Activated CD4-positive, alpha-beta T cell treated with anti-CD3 and anti-CD28 coated beads, Interleukin-2, amount 10 ng/mL, durations not matched to agents 7 days and 5 days (primary cell): ENCODE measurements around the gene PLA2G2D. TPM values are rescaled to one million over a fixed set of nuclear protein-coding genes. Genes with fewer than 3 reads are reported as not detected.

ENCODE experiments used
- CTCF ChIA-PET: fragments of 350-600 bp; sonication (Branson Sonifier 250); formaldehyde crosslinking; loops from one replicate; lab custom pipeline; 2021; ENCODE audit warnings: antibody characterized with exemption; lab: Charles Lee
- POLR2A ChIA-PET: fragments of 350-600 bp; sonication (Branson Sonifier 250); formaldehyde crosslinking; loops from one replicate; lab custom pipeline; 2021; ENCODE audit warnings: antibody characterized with exemption; lab: Charles Lee
- DNase-seq: peaks from one replicate; pipeline ENCODE4 v3.0.0-alpha.2; 2020
- H3K27ac Mint-ChIP-seq: one replicate; pipeline ENCODE4 v1.8.0; 2021; ENCODE audit warnings: mild to moderate bottlenecking, moderate library complexity, mixed read lengths
- H3K27me3 Mint-ChIP-seq: one replicate; pipeline ENCODE4 v1.8.0; 2021; ENCODE audit warnings: mixed read lengths
- H3K36me3 Mint-ChIP-seq: one replicate; pipeline ENCODE4 v1.8.0; 2021; ENCODE audit warnings: low read depth, mixed read lengths
- H3K4me1 Mint-ChIP-seq: one replicate; pipeline ENCODE4 v1.8.0; 2021; ENCODE audit warnings: mixed read lengths
- H3K4me3 Mint-ChIP-seq: one replicate; pipeline ENCODE4 v1.8.0; 2021; ENCODE audit warnings: mild to moderate bottlenecking, moderate library complexity, mixed read lengths
- H3K9me3 Mint-ChIP-seq: one replicate; pipeline ENCODE4 v1.8.0; 2021; ENCODE audit warnings: mixed read lengths
- total RNA-seq, 2 experiments: library from RNA; stranded (reverse); gene quantifications; one replicate each; pipeline ENCODE4 v1.2.3, GENCODE V29; 2021

Gene PLA2G2D
- total RNA-seq, 2 experiments from 2014 or later: not detected

DNA sequence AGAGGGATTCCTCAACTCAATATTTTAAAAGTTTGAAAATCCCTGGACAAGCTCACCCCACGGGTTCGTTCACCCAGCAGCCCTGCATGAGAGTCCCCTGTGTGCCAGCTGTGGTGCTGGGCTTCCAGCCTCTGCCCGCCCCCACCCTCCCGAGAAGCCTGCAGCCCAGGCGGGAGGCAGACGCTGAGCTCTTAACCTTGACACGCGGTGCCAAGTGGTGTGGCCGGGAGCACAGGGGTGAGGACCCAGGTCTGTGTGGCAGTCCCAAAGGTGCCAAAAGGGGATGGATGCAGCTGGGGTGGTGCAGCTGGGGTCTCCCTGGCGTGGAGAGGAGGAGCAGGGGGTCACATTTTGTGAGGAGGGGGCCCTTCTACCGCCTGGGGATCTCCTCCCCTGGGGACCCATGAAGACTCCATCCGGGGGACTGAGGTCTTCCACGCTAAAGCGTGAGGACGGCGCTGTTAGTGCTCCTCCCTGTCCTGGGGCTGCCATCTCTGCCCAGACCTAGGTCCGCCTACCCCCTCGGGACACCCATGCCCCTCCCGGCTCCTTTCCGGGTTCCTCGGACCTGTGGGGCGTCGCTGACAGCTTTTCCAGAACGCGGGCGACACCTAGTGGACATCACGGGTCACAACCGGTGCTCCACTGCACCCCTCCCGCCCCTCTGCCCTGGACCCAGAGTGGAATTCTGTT, 32.7 kb upstream of the PLA2G2D start:
- Mint-ChIP-seq H3K4me1 (peaks cover 21% of the 10 kb centered on the region), H3K27ac (peak overlapping the region; percentile 48), H3K27me3 (no peaks in the 10 kb centered on the region), H3K9me3 (no peaks in the 10 kb centered on the region), H3K36me3 (no peaks in the 10 kb centered on the region), H3K4me3 (peak overlapping the region; percentile 62)
- ChIA-PET CTCF (interaction anchor here (0.6 to 3.0 kb wide), 13 partner anchors 11 to 1513 kb away, joined by 3 to 22 read pairs (median 4); partner anchors contain the start of gene OTUD3), POLR2A (interaction anchor here (0.6 kb wide), 1 partner anchor 31 kb away, joined by 3 read pairs; no protein-coding TSS in a partner anchor)
- peak; percentile 83 for DNase-seq

DNA sequence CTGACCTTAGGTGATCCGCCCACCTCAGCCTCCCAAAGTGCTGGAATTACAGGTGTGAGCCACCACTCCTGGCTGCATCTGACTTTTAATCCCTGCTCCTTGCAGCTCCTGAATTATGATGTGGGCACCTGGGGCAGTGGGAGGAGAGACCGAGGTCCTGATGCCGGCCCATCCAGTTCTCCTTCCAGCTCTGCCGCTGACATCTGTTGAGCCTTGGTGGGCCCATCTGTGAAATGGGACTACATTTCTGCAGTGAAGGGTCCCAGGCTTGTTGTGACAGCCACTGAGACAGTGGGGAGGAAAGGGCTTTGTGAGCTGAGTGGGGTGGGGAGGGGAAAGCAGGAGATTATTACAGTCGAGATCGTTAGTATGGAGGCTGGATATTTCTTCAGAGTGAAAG, 31.6 kb upstream of the PLA2G2D start:
- H3K4me3 Mint-ChIP-seq: no peak overlapping the region

DNA sequence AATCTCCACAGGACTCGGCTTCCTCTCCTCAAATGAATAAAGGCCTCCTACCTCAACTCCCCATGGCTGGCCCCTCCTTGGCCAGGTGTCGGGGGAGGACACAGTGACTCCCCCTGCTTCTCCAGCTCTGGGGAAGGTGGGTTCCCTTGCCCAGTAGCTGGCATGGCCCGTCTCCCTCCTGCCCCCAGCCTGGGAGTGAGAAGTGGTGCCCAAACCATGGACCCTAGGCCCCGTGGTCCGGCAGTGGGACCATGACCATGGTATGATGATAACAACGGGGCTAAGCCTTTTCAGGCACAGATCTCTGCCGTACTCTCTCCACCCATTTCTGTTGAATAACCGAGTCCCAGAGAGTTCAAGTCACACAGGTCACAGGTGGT, 31.0 kb upstream of the PLA2G2D start:
- no peak for DNase-seq
- no peaks in the 10 kb centered on the region for H3K9me3 Mint-ChIP-seq
- no peak overlapping the region for H3K27ac Mint-ChIP-seq
- ChIA-PET CTCF (interaction anchor here (1.5 kb wide), 1 partner anchor 225 kb away, joined by 4 read pairs; no protein-coding TSS in a partner anchor), POLR2A (no interaction called here)
- H3K4me3 Mint-ChIP-seq: no peak overlapping the region
- no peaks in the 10 kb centered on the region for H3K27me3 Mint-ChIP-seq
- H3K4me1 Mint-ChIP-seq: peaks cover 21% of the 10 kb centered on the region
- no peaks in the 10 kb centered on the region for H3K36me3 Mint-ChIP-seq

More for the DNA sequence above, 31.6 kb upstream of the PLA2G2D start:
- POLR2A ChIA-PET: no interaction called here
- no peak for DNase-seq
- peaks cover 21% of the 10 kb centered on the region for H3K4me1 Mint-ChIP-seq
- CTCF ChIA-PET: interaction anchor here (1.0 to 3.0 kb wide), 4 partner anchors 12 to 229 kb away, joined by 3 to 22 read pairs (median 4); no protein-coding TSS in a partner anchor
- H3K27me3 Mint-ChIP-seq: no peaks in the 10 kb centered on the region
- no peaks in the 10 kb centered on the region for H3K9me3 Mint-ChIP-seq
- no peaks in the 10 kb centered on the region for H3K36me3 Mint-ChIP-seq
- H3K27ac Mint-ChIP-seq: no peak overlapping the region

DNA sequence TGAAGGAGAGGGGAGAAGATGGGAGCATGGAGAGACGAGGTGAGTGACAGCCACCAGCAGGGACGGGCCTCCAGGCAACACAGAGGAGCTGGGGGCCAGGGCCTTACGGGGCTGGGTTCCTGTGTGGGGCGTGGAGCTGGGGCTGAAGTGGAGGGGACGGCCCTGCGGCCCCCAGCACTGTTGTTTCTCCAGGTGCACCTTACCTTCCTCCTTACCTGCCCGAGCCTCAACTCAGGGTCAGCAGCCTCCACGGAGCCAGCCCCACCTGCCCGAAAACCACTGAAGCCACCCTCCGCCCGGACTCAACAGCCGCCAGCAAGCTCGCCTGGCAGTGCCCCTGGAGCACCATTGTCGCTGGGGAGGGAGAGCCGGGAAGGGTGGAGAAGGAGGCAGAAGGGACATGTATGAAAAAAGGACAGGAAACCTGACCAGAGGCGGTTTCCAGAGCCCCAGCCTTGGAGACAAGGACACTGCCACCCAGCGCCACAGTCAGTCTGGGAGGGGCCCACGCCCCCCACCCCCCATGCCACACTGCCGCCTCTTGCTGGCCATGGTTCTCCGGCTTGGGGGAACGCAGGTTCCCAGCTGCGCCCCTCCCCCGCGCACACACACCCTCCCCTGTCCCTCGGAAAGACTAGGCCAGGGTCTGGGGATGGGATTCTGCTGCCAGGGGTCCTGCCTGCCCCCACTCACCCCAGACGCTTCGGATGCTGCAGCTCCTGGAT, 30.4 kb upstream of the PLA2G2D start:
- CTCF ChIA-PET: interaction anchor here (1.3 kb wide), 1 partner anchor 267 kb away, joined by 3 read pairs; the partner anchor contains the start of gene OTUD3
- Mint-ChIP-seq H3K9me3 (no peaks in the 10 kb centered on the region), H3K27me3 (no peaks in the 10 kb centered on the region), H3K27ac (no peak overlapping the region), H3K36me3 (no peaks in the 10 kb centered on the region), H3K4me3 (no peak overlapping the region), H3K4me1 (peaks cover 19% of the 10 kb centered on the region)
- POLR2A ChIA-PET: no interaction called here
- no peak for DNase-seq

DNA sequence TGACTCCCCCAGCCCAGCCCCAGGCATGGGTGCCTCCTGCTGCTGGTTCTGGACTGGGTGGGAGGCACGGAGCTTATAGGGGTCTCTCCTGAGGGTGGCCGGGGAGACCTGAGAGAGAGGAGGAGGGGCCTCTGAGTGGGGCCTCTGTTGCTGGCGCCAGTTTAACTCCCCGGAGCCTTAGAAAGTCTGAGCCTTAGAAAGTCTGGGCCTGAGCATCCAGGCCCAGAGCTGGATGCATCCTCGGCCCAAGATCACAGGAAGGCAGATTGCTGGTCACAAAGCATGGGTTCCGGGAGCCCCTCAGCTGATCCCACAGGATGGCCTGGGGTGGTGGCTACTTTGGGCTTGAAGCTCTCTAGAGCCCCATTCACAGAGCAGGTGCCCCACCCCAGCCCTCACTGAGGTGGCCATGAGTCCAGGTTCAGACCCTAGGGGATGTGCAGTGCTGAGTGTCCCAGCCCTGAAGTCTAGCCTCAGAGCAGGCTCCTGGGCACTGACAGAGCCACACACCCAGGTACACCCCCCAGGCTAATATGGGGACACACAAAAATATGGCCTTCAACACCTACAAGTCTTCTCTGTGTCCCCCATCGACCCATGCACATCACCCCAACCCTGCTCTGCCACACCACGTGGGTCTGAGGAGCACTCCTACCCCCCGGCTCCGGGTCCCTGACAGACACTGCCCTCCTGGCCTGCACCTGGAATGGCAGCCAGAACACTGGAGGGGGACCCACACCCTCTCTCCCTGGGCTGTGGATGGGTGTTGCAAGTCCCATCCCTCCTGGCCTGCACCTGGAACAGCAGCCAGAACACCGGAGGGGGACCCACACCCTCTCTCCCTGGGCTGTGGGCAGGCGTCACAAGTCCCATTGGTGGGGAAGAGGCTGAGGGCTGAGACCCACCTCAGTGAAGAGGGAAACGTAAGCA, 29.5 kb upstream of the PLA2G2D start:
- H3K36me3 Mint-ChIP-seq: no peaks in the 10 kb centered on the region
- no peak overlapping the region for H3K4me3 Mint-ChIP-seq
- H3K9me3 Mint-ChIP-seq: no peaks in the 10 kb centered on the region
- DNase-seq: no peak
- H3K4me1 Mint-ChIP-seq: peaks cover 10% of the 10 kb centered on the region
- POLR2A ChIA-PET: no interaction called here
- H3K27me3 Mint-ChIP-seq: no peaks in the 10 kb centered on the region
- H3K27ac Mint-ChIP-seq: no peak overlapping the region
- CTCF ChIA-PET: interaction anchor here (1.2 to 1.3 kb wide), 2 partner anchors 174 to 267 kb away, joined by 3 read pairs; partner anchors contain the start of gene OTUD3

DNA sequence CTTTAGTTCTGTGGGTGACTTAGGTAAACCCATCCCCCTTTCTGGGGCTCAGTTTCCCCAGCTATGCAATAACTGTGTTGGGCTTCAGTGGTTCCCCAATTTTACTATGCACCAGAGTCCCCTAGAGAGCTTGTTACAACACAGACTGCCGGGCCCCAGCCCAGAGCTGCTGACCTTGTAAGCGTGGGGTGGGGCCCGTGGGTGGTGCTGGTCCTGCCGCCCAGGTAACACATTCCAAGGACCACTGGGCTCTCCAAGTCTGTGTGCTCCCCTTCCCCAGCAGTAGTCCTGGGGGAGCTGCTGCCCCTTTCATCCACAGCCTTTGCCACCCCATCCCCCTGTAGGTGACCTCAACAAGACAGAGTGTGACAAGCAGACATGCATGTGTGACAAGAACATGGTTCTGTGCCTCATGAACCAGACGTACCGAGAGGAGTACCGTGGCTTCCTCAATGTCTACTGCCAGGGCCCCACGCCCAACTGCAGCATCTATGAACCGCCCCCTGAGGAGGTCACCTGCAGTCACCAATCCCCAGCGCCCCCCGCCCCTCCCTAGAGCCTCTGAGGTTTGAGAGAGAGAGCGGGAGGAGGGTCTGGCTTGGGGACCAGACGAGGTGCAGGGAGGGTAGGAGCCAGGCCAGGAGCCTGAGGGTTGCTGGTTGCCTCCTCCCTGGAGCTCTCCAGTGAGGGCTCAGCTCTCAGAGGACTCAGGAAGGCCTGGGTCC, 28.7 kb upstream of the PLA2G2D start:
- POLR2A ChIA-PET: no interaction called here
- CTCF ChIA-PET: interaction anchor here (1.2 kb wide), 1 partner anchor 173 kb away, joined by 3 read pairs; no protein-coding TSS in a partner anchor
- H3K36me3 Mint-ChIP-seq: no peaks in the 10 kb centered on the region
- peaks cover 8% of the 10 kb centered on the region for H3K4me1 Mint-ChIP-seq
- no peak overlapping the region for H3K27ac Mint-ChIP-seq
- no peaks in the 10 kb centered on the region for H3K9me3 Mint-ChIP-seq
- H3K4me3 Mint-ChIP-seq: no peak overlapping the region
- no peak for DNase-seq
- H3K27me3 Mint-ChIP-seq: no peaks in the 10 kb centered on the region

DNA sequence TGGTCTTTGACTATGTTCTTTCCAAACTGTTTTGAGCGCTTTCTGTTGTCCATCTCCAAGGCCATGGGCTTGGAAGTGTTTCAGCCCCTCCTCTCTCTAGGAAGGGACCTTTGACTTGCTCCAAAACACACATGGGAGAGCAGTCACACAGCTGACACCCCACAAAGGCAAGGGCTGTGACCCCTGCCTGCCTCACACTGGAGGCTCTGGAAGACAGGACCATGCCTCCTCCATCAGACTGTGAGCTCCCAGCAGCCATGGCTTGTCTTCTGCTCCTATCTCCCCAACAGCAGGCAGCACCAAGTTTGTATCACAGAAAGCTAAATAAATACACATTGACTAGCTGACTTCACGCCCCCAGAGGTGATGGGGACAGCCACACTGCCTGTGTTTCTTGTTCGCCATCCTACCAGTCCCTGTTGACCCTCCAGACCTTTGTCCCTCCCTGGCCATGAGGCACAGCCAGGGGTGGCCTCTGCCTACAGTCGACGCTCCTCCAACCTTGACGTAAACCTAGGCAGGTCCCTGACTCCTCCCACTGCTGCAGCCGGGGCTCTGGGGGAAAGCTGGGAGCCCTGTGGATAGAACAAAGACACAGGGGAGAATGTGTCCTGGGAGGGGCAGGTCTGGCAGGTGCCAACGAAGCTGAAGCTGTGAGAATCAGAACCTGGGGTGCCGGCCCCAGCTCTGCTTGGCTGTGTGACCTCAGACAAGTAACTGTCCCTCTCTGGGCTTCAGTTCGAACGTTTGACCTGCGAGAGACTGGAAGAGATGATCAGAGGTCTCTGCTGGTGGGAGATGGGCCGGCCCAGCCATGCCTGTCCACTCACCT, 24.6 kb upstream of the PLA2G2D start:
- ChIA-PET CTCF (no interaction called here), POLR2A (no interaction called here)
- Mint-ChIP-seq H3K27ac (no peak overlapping the region), H3K4me3 (no peak overlapping the region), H3K9me3 (no peaks in the 10 kb centered on the region), H3K36me3 (no peaks in the 10 kb centered on the region), H3K4me1 (no peaks in the 10 kb centered on the region), H3K27me3 (no peaks in the 10 kb centered on the region)
- no peak for DNase-seq

DNA sequence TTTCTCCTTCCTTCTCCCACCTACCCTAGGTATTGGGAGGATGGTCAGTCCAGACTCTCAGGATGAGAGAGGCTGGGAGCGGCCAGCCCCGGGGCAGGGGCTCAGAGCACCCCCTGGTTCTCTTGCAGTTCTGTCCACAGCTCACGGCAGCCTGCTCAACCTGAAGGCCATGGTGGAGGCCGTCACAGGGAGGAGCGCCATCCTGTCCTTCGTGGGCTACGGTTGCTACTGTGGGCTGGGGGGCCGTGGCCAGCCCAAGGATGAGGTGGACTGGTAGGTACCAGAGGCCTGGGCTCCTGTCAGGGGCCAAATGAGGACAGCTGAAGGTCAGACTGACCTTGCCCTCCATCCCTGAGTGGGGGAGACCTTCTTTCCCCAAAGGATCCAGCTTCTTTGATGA, 24.0 kb upstream of the PLA2G2D start:
- H3K36me3 Mint-ChIP-seq: no peaks in the 10 kb centered on the region
- ChIA-PET CTCF (no interaction called here), POLR2A (no interaction called here)
- no peaks in the 10 kb centered on the region for H3K4me1 Mint-ChIP-seq
- H3K9me3 Mint-ChIP-seq: no peaks in the 10 kb centered on the region
- DNase-seq: no peak
- no peak overlapping the region for H3K27ac Mint-ChIP-seq
- H3K27me3 Mint-ChIP-seq: no peaks in the 10 kb centered on the region
- H3K4me3 Mint-ChIP-seq: no peak overlapping the region

DNA sequence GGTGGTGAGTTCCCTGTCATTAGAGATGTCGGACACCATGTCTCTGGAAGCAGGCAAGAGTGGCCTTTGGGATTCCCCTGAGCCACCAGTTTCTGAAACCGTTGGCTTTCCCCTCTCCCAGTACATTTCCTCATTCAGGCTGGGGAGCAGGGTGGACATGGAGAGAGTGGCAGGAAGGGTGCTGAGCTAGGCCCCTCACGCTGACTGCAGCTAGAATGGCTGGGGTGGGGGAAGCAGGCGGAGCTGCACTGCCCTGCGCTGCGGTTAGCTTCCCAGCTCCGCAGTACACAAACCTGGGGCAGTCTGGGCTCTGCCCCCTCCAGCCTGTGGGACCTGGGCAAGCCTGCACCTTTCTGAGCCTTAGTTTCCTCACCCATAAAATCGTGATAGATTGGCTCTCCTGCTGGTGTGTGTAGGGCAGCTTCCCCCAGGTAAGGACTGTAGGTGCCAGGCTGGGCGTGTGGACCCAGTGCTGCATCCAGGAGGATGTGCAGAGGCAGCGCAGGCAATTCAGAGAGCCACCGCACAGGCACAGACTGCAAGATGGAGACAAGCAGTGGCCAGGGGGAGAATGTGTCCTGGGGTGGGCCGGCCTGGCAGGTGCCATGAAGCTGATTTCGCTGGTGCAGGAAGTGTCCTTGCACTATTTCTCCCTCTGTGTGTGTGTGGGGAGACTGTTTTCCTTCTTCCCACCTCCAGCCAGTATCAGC, 22.8 kb upstream of the PLA2G2D start:
- H3K27me3 Mint-ChIP-seq: no peaks in the 10 kb centered on the region
- no peaks in the 10 kb centered on the region for H3K4me1 Mint-ChIP-seq
- H3K27ac Mint-ChIP-seq: no peak overlapping the region
- no peak overlapping the region for H3K4me3 Mint-ChIP-seq
- no peaks in the 10 kb centered on the region for H3K9me3 Mint-ChIP-seq
- no peak for DNase-seq
- H3K36me3 Mint-ChIP-seq: no peaks in the 10 kb centered on the region
- CTCF ChIA-PET: no interaction called here
- POLR2A ChIA-PET: no interaction called here

DNA sequence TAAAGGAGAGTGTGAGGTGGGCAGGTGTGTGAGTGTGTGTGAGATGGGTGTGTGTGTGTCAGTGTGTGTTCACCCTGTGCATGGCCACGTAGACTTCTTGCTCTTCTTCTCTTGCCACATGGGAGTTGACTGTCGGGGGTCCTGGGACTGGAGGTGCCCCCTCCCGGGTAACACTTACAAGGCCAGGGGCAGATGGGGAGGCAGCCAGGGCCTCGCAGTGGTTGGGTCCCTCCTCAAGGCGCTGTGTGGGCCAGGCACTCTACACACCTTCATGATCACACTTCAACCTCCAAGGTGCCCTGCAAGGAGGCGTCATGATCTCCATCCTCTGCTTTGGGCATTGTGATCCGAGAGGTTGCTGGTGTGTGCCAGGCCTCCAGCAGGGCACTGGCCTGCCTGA, 22.1 kb upstream of the PLA2G2D start:
- no peak for DNase-seq
- no peak overlapping the region for H3K4me3 Mint-ChIP-seq
- H3K27ac Mint-ChIP-seq: no peak overlapping the region
- no peaks in the 10 kb centered on the region for H3K9me3 Mint-ChIP-seq
- no peaks in the 10 kb centered on the region for H3K27me3 Mint-ChIP-seq
- no peaks in the 10 kb centered on the region for H3K4me1 Mint-ChIP-seq
- ChIA-PET POLR2A (no interaction called here), CTCF (no interaction called here)
- no peaks in the 10 kb centered on the region for H3K36me3 Mint-ChIP-seq

DNA sequence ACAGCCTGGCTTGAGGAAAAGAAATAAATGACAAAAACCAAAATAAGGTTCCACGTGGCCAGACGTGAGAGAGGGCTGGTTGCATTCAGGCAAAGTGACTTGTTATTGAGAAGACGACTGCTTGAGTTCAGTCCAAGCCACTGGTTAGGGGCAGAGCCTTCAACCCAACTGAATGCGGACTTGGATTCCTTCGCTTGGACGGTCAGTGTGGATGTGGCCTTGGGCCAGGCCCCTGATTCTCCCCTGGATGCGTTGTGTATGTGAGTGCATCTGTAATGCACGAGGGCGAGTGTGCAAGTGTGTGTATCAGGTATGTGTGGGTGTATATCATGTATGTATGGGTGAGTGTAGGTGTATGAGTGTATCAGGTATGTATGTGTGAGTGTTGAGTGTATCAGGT, 21.7 kb upstream of the PLA2G2D start:
- H3K27me3 Mint-ChIP-seq: peaks cover 3% of the 10 kb centered on the region
- H3K4me1 Mint-ChIP-seq: no peaks in the 10 kb centered on the region
- no peaks in the 10 kb centered on the region for H3K9me3 Mint-ChIP-seq
- ChIA-PET CTCF (no interaction called here), POLR2A (no interaction called here)
- no peak overlapping the region for H3K27ac Mint-ChIP-seq
- DNase-seq: no peak
- H3K4me3 Mint-ChIP-seq: no peak overlapping the region
- H3K36me3 Mint-ChIP-seq: no peaks in the 10 kb centered on the region
